HG03558 (cell line): ENCODE data around the gene OLFM1.

Source experiments
- ATAC-seq: cut with Tn5 transposase; IDR thresholded peaks from one replicate; pipeline ENCODE4 v1.9.1; 2021; ENCODE audit warnings: moderate number of reproducible peaks; ENCODE audit not compliant: unreplicated experiment; ENCODE audit errors: extremely low read depth

Gene OLFM1

DNA sequence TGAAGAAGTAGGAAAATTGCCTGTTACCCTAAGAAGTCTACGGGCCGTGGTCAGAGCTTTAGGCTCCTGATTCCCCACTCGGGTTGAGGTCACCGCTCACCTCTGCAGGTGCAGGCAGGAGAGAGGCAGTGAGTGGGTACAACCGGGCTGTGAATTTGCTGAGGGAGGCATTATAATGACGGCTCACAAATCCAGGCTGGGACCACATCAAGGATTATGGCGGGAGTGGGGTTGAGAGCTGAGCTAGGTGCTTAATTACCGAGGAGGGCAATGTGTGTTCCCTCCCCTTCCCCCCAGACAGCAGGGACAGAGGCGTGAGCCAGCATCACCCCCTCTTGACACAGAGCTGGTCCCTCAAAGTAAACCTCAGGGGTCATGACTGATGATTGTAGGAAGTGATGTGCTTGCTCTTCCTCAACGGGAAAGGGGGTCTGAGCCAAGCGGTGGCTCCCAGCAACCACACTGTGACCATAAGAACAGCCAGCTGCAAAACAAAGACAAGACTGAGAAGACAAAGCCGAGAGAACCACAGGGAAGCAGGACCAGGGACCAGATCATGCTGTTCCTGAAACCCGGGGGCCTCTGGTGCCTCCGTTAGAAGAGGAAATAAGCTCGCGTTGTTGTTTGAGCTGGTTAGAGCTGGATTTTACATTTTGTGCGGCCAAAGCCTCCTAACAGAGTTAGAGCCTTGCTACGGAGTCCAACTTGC is 77.7 kb downstream of the OLFM1 start:
- no peak for ATAC-seq

DNA sequence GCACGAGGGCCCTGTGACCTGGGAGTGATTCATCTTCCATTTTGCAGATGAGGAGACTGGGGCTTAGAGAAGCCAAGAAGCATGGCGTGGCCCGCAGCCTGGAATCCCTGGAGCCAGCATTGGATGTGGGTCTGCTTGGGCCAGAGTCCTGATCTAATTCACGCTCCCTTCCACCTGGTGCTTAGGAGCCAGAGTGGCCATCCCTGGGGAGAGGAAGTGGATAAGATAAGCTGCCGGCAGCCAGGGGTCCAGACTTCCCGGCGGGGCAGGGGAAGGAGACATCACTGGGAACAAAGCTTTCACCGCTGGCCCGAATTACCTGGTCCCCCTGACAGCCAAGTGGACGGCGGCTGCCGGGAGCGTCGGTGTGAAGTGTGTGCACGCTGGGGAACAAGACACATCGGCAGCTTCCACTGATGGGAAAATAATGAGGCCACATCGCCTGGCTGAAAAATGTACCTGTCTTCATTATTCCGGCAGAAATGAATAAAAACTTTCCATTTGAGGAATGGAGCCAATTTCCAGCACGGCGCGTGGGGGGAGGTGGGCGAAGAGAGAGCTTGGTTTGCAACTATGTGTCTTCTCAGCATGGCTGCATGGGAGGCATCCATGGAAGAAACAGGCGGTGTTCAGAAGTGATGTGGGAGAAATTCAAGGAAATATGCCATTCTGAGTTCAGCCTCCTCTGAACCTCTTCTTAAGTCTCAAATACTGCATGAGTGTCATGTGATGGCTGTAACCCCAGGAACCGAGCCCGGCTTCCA is 78.5 kb downstream of the OLFM1 start:
- ATAC-seq, result no peak

DNA sequence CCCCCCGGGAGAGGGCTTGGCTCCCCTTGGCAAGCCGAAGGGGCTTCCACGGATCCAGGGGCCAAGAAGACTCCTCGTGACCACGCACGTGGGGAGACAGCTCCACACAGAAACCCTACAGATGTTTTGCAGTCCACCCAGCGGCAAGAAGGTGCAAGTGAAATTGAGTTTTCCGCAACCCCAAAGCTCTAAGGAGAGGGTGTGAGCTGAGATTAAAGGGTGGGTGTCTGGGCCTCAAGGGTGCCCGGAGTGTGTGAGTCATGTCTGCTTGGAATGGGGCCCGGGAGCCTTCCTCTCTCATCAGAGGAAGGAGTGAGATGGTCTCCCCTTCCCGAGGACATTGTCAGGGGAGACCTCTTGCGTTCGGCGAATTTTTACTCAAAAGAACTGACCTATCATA is 79.1 kb downstream of the OLFM1 start:
- no peak for ATAC-seq

DNA sequence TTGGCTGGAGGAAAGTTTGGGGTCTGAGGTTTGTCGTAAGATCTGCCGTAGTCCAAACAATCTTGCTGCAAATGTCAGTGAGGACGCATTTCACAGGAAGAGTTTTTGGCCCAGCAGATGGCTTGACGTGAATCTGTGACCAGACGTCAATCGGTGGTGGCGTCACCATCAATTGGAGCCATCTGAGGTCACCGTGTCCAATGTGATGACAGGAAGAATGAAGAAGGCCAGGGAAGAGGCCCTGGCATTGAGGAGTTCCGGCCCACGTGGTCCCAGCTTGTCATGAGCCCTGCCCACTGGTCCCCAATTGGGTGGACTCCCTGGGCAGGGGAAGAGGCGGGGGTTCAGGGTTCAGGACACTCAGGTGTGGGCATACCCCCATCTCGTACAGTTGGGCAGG is 79.9 kb downstream of the OLFM1 start:
- no peak for ATAC-seq

DNA sequence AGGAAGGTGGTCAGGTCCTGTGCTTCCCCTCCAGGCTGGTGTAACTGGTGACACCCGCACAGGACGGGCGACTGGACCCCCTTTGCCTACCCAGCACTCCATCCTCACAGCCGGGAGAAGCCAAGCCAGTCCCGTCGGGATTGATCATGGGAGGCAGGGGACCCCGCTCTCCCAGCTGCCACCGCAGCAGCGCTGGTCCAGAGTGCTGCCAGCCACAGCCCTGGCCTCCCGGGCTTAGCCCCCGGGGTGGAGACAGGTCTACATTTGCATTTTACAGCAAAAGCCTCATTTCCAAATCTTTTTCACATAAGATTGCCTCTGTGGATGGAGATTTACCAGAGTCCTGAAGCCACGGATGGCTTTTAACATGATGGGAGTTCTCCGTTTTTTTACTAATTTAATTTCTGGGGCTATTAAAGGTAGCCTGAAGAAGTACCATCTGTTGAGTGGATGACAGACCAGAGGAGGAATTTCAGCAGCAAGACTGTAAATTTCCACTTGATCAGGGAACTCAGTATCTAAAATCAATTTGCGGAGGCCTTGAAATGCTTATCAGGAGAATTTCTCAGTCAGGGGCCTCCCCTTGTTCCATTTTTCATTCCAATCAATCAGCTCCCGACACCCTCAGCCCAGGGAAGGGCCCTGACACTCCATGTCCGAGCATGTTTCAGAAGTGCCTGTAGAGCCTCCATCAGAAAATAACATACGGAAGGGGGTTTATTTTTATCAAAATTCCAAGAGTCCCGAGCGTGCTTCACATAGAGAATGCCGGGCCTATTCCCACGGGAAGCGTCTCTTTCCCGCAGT is 80.6 kb downstream of the OLFM1 start:
- no peak for ATAC-seq

DNA sequence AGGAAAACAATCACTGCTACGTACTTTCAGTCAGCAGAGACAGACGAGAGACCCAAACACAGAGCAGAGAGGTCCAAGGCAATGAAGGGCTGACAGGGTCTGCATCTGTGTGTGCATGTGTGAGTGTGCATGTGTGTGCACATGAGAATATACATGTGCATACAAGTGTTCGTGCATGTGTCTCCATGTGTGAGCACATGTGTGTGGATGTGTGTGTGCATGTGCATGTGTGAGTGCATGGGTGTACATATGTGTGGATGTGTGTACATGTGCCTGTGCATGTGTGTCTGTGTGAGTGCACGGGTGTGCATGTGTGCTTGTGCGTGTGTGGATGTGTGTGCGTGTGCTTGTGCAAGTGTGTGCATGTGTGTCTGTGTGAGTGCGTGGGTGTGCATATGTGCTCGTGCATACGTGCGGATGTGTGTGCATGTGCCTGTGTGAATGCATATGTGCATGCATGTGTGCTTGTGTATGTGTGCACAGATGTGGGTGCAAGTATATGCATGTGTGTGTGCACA is 82.3 kb downstream of the OLFM1 start:
- ATAC-seq, result no peak

DNA sequence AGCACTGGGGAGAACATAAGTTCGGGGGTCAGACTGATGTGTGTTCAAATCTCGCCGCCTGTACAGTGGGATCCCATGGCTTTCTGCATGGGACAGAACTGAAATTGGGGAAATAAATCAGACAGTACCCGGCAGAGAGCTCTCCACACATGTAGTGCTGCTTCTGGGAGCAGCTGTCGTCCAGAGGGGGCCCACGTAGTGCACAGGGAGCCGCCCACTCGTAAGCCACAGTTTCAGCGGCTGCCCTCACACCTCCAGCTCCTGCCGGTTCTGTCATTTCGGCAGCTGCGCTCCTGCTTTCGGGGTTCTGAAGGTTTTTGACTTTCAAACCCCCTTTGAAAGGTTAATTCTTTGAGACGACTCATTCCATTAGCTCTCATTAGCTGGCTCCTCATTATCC is 83.1 kb downstream of the OLFM1 start:
- ATAC-seq, result no peak
